Bone marrow (tissue), 2 donors: ENCODE data around the gene PFKL.
"Not testable (repeated sequence)": the region's sequence is repeated elsewhere in the genome, so short reads cannot be mapped to it uniquely, and the experiment has no call there.

Experiments used
- DNase-seq, 2 donors: peaks; one replicate each; lab custom pipeline; 2025; lab: John Stamatoyannopoulos, UW

PFKL gene

DNA sequence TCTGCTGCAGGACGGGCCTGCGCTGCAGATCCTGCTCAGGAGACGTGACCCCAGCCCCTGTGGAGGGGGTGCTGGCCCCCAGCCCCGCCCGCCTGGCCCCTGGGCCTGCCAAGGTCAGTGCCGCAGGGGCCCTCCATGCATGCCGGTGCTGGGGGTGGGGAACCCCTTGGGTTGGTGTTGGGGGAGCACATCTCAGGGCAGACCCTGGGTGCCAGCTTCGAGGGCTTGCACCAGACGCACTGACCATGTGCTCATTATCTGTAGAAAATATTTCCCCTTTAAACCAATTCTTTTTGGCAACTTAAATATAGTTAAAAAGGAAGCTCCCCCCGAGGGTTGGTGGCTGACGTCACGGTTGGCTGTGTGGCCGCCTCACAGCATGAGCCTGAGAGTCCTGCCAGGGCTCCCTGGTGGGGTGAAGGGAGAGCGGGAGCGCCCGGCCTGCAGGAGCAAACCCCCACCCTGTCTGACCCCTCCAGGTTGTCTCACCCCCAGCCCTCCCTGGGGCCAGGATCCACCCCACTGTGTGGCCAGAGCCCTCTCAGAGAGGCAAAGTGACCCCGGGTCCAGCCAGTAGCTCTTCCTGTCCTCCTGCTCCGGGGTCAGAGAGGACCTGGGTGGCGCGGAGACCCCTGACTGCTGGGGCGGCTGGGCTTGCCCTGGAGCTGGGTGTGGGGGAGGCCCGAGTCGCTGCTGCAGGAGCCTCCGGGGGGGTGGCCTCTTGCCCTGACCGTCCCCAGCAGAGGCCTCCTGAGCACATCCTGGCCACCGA lies 5.3 kb upstream of the PFKL start:
- peak in 1 of 2 donors; percentile 8 for DNase-seq

DNA sequence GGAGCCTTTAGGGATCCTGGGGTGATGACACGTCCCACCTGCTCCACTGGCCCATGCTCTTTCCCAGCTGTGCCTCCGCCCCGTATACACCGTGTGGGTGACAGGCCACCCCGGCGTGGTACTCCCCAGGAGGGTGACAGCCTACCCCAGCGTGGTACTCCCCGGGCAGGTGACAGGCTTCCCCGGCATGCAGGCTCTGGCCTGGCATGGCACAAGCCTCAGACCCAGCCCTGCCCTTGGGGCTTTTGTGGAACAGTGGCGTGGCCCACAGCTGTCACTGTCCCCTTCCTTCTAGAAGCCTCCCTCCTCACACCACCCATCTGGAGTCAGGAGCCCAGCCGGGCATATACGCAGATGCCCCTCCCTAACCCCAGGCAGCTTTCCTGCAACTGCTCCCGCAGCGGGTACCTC lies 4.7 kb upstream of the PFKL start:
- no peak for DNase-seq

DNA sequence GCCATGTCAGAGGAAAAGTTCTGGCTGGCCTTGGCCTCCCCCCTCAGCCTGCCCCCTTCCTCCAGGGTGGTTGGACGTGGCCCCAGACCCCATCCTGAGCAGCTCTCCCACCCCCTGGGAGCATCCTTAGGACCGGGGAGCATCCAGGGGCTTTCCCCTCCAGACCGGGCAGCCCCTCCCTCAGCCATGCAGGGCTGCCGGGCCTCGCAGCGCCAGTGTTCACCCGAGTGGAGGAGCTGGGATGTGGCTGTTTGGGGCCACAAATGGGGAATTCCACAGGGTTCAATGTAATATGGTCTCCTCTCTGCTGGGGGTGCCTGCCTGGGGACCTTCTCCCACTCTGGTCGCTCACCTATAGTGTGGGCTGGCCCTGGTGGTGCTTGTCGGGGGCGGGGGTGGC lies 4.2 kb upstream of the PFKL start:
- no peak for DNase-seq

DNA sequence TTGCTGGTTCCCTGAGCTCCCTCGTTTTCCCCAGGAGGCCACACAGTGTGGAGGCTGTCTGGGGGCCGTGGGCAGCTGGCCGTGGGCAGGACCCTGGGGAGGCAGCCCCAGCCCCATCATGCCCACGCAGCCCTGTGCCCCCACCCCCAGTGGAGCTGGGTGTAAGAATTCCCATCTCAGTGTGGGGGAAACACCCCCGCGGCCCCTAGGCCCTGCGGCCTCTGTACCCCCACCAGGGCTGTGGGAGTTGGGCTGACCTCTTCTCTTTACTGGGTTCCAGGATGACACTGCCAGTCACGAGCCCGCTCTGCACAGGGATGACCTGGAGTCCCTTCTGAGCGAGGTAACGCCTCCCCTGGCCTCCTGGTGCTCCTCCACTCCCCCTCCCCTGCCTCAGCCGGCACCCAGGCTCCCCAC lies 3.7 kb upstream of the PFKL start:
- DNase-seq = no peak

DNA sequence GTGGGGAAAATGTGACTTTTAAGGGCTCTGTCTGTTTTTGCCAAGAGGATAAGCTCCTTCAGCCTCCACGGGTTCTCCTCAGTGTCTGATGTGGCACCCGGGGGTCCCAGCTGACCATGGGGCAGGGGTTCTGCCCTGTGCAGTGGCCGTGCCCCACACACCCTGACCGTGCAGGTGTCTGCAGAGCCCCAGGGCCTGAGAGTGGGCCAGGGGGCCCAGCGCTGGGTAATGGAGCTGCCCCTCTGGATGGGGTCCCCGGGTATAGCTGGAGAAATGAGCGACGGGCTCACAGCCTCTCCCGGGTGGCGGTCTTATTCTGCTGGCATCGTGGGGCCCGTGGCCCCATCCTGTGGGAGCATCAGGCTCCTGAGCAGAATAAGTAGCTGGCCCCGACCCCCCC lies 2.9 kb upstream of the PFKL start:
- DNase-seq = no peak

DNA sequence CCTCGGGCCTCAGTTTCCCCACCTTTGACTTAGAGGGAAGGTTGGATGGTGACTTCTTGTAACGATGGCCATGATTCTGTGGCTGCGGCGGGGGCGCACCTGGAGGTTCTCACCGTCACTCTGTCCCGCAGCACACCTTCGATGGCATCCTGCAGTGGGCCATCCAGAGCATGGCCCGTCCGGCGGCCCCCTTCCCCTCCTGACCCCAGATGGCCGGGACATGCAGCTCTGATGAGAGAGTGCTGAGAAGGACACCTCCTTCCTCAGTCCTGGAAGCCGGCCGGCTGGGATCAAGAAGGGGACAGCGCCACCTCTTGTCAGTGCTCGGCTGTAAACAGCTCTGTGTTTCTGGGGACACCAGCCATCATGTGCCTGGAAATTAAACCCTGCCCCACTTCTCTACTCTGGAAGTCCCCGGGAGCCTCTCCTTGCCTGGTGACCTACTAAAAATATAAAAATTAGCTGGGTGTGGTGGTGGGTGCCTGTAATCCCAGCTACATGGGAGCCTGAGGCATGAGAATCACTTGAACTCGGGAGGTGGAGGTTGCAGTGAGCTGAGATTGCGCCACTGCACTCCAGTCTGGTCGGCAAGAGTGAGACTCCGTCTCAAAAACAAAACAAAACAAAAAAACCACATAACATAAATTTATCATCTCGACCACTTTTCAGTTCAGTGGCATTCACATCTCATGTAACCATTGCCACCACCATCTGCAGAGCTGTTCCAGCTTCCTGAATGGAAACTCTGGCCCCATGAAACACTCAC lies 2.1 kb upstream of the PFKL start:
- DNase-seq = peak; percentile 51 to 67

DNA sequence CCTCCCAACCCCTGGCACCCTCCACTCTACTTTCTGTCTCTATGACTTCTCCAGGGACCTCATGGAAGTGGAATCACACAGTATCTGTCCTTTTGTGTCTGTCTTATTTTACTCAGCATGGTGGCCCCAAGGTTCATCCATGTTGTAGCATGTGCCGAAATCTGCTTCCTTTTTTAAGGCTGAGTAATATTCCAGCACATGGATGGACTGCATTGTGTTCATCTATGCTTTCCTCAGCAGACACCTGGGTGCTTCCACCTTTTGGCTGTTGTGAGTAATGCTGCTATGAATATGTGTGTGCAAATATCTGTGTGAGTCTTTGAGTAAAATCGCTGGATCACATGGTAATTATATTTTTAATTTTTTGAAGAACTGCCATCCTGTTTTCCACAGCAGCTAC lies 1.6 kb upstream of the PFKL start:
- DNase-seq = no peak

DNA sequence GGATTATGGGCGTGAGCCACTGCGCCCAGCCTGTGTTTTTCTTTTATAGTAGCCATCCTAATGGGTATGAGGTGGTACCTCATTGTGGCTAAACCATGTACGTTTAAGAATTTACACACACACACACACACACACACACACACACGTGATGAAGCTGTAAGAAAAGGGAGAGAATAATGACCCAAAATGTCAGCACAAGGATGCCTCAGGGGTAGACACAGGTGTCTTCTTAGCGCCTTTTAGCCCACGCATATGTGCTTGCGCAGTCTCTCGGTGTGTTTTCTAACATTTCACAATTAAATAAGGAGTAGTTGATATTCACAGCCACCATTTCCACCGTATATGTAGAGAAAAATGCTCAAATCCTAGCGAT lies 782 bp upstream of the PFKL start:
- DNase-seq = no peak

DNA sequence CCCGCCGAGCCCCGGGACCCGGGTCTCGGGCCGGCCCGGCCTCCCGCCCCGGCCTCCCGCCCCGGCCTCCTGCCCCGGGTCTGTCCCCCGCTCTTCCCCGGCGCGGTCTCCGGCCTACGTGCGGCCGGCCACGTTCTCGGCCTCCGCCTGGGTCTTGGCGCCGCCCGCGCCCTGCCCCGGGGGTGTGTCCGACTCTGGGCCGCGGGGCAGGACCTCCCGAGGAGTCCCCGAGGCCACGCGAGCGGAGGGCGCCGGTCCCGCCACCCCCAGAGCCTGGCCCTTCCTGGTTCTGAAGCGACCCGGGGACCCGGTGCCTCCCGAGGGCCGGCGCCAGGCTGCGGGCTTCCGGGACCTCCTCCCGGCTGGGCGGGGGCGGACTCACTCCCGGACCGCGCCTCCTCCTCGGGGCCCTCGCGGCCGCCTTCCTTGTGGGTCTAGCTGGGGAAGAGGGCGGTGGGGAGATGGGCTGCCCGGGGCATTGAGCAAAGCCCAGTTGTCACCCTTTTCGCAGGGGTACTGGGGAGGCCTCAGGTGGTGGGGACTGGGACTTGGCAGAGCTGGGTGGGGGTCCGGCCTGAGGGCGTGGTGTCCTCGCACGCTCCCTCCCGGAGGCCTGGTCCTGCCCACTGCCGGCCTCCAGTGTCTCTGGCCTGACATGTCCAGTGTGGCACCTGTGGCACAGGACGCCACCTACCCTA lies 558 bp downstream of the PFKL start:
- peak in 1 of 2 donors; percentile 37 for DNase-seq

DNA sequence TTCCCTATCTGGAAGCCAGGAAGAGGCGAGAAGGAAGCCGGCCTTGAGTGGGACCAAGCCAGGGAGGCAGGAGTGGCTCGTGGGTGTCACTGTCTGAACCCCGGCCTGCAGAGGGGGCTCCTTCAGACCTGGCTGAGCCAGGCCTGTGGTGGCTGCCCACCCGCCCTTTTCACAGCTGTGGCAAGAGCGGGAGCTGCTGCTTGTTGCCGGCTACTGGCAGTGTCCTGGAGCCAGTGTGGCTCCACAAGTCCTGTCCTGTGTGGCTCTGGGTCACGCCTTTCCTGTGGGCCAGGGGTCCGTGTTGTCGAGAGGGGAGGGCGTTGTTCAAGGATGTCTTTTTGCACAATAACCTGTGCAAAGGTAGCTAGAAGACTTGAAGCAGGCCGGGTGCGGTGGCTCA lies 1.3 kb downstream of the PFKL start:
- no peak for DNase-seq

DNA sequence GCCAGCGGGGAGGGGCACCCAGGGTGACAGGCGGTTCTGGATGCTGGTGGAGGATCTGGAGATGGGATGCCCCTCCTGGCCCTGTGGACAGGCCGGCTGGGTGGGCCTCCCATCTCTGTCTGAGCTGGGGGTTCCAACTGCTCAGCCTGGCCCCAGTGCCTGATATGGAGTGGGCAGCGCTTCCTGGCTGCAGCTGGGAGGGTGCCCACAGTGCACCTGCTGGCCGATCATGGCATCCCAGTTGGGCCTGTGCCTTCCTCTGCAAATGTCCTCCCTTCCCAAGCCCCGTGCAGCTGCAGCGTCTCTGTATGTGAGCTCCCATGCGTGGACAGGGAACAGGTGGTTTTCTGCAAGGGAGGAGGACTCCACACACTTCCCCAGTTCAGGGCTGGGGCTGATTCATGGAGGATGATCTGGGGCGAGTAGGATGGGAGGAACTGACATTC lies 2.1 kb downstream of the PFKL start:
- DNase-seq = no peak

DNA sequence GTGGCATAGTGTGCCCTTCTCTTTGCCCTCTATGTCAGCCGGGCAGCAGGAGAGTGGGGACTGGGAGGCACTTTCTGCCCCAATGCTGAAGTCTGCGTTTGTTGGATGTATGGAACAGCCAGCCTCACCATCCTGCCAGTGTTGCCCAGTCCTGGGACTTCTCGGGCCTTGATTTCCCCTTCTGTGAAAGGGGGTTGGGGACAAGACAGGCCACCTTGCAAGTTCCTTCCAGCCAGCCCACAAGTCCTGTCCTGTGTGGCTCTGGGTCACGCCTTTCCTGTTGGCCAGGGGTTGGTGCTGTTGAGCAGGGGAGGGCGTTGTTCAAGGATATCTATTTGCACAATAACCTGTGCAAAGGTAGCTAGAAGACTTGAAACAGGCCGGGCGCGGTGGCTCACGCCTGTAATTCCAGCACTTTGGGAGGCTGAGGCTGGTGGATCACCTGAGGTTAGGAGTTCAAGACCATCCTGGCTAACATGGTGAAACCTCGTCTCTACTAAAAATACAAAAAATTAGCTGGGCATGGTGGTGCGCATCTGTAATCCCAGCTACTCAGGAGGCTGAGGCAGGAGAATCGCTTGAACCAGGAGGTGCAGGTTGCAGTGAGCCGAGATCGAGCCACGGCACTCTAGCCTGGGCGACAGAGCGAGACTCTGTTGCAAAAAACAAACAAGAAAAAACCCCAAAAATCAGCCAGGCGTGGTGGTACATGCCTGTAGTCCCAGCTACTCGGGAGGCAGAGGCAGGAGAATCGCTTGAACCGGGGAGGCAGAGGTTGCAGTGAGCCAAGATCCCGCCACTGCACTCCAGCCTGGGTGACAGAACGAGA lies 2.9 kb downstream of the PFKL start:
- not testable (repeated sequence) for DNase-seq

DNA sequence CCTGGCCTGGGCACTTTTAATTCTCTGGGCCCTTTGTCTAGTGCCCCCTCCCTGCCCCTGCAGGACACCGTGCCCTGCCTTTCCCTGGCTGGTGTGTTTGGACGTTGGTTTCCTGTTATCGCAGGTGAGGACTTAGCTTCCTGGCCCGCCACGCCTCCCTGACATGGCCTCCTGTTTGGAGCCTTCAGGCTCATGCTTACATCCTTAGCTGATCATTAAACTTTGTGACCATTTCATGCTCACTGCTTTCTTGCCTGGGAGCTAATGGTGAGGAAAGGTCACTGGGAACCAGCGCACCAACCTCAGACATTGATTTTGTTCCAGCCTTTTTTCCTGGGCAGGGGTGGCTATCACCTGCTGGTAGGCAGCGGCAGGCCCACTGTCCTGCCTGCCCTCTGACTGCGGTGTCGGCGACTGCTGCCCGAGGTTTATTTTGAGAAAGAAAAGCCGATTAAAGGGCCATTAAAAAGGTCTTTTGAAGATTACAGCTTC lies 3.7 kb downstream of the PFKL start:
- DNase-seq = no peak

DNA sequence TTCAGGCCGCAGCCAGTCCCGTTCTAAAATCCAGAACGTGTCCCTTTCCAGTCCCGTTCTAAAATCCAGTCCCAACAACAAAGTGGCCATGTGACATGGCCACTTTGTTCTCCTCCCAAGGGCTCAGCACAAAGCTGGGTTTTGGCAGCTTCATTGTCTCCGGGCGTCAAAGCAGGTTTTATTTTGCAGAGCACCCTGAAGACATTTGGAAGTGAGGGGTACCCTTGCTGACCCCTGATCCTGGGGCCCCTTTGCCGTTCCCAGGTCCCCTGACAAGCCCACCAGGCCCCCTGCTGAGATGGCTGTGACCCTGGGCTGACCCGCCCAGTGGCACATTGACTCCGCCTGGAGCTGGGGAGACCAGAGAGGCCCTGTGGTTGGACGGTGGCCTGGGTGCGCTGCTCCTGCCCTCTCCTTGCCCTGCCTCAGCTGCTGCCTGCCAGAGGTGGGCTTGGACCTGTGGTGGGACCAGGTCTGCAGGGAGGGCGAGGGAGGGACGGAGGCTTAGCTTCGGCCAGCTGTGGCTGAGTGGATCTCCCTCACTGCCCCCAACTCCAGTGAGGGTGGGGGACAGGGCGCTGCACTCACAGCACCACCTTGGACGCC lies 4.3 kb downstream of the PFKL start:
- DNase-seq = no peak

DNA sequence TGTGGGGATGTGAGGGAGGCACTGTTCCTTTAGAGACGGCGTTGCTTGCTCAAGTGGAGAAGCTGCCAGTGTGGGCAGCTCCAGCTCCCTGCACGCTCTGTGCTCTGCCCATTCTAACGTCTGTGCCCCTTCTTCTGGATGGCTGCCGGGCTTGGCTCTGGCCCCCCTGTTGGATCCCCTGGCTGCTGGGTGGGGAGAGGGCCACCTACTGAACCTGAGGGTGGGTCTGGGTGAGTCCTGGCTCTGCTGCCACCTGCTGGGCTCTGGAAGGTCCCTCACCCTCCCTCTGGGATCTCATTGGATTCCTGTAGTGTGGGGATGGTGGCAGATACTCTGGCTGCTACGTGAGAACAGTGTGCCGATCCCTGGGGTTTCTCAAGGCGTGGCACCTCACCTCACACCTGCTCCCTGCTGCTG lies 5.0 kb downstream of the PFKL start:
- DNase-seq = no peak

DNA sequence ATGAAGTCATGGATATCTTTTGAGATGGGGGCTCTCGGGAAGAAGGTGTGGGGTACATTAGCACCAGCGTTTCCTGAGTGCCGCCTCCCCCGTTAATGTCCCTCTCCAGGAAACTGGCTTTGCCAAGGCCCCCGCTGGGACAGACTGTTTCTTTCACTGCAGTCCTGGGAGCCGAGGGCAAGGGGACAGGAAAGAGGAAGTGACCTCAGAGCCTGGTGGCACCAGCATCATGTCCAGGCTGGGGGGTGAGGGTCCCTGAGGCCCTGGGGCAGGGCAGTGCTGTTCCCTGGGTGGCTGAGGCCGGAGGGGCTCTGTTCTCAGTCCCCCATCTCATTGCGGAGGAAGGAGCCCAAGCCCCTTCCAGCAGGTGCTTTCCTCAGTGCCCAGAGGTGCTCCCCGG lies 5.8 kb downstream of the PFKL start:
- no peak for DNase-seq

DNA sequence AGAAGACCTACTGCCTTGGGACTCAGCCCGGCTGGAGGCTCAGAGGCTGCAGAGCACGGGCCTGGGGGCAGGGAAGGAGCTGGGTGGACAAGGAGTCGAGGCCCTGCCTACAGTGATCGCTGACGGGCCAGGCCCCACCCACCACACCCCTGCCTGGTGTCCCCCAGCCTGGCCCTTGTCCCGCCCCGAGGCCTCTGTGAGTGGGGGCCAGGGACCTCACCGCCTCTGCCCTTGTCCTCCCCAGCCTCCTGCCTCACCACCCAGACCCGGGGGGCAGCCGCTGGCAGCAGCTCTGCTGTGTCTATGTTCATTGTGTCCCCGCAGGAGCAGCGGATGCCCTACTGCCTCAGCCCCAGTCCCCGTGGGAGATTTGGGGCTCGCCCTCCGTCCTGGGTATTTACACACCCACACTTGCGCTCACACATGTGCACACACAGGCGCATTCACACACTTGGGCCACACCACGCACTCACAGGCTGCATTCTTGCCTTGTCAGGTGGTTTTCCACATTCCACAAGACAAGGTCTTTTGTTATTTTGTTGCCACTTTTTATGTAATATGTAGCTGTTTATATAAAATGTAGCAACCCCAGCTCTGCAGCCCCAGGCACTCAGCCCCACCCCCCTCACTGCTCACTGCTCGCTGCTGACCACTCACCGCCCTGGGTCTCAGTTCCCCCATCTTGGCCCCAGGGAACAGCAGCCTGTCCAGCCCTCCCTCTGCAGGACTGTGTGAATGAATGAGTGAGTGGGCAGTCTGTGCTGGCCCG lies 7.3 kb downstream of the PFKL start:
- DNase-seq = no peak

DNA sequence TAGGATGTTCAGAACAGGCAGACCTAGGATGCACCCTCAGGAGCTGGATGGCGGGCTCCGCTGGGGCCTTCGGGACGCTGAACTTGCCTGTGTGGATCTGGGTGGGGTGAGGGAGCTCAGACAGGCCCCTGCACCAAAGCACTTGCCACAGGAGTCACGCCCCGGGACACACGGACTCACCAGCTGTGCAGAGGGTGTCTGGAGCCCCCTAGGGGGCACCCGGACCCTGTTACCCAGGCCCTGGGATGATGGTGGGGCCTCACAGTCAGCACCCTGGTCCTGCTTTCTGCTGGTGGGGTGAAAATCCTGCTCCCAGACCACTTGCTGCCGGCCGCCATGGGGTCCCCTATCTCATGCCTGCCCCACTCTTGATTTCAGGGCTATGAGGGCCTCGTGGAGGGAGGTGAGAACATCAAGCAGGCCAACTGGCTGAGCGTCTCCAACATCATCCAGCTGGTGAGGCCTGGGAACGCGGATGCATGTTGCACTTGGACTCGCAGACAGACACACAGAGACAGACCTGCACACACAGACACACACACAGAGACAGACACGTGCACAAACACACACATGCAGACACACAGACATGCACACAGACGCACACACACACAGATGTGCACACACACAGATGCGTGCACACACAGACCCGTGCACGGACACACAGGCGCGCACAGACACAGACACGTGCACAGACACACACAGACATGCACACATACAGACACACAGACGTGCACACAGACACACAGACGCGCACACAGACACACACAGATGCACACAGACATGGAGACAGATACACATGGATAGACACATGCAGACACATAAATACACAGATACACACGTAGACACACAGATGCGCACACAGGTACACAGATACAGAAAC lies 11.0 kb downstream of the PFKL start:
- DNase-seq = no peak

DNA sequence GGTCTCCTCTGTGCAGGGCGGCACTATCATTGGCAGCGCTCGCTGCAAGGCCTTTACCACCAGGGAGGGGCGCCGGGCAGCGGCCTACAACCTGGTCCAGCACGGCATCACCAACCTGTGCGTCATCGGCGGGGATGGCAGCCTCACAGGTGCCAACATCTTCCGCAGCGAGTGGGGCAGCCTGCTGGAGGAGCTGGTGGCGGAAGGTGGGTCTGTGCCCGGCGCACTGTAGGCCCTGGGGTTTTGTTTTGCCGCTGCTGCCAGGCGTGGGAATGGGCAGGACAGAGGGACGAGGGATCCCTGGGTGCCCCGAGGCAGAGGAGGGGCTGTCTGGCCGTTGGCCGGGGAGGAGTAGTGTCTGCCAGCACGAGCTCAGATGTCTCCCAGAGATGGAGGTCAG lies 12.2 kb downstream of the PFKL start:
- DNase-seq = no peak

DNA sequence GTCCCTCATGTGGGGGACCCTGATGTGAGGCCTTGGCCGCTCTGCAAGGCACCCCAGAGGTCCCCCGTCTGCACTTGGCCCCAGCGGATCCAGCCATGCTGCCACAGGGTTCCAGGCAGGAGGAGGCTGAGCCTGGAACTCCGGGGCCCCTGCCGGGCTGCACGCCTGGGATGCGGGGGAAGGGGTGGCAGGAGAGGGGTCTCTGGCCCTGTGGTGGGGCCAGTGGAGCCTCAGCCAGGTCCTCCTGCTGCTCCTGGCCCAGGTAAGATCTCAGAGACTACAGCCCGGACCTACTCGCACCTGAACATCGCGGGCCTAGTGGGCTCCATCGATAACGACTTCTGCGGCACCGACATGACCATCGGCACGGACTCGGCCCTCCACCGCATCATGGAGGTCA lies 12.9 kb downstream of the PFKL start:
- DNase-seq = no peak
